Tibial nerve (tissue), 4 donors: ENCODE data around the gene RBM28. TPM values are rescaled to one million over a fixed set of nuclear protein-coding genes. Genes with fewer than 3 reads are reported as not detected.
A peak's percentile ranks its signal among the peaks of the same experiment; 100 is the strongest.

ENCODE experiments used
- DNase-seq, 2 donors: peaks; one replicate each; pipeline ENCODE4 v3.0.0-alpha.2; 2019; ENCODE audit warnings: low spot score in 2 of 2
- H3K27ac ChIP-seq, 4 donors: fragments of 200-600 bp; sonication (generic) in 3 of 4; one replicate each; pipeline ENCODE4 v1.5.1; 2017 to 2019; ENCODE audit warnings: mild to moderate bottlenecking in 1 of 4
- H3K27me3 ChIP-seq, 2 donors: fragments of 200-600 bp; sonication (generic) in 1 of 2; one replicate each; pipeline versions ENCODE4 v1.5.1 to v1.6.0; 2017 to 2019
- H3K36me3 ChIP-seq, 3 donors: fragments of 200-600 bp; sonication (generic); one replicate each; pipeline ENCODE4 v1.5.1; 2018 to 2019
- H3K4me1 ChIP-seq, 4 donors: fragments of 200-600 bp; sonication (generic) in 3 of 4; one replicate each; pipeline ENCODE4 v1.5.1; 2017 to 2019
- H3K4me3 ChIP-seq, 4 donors: fragments of 200-600 bp; sonication (generic) in 3 of 4; one replicate each; pipeline ENCODE4 v1.5.1; 2017 to 2019; ENCODE audit warnings: mild to moderate bottlenecking in 1 of 4, moderate library complexity in 1 of 4
- H3K9me3 ChIP-seq, 4 donors: fragments of 200-600 bp; sonication (generic) in 3 of 4; one replicate each; pipeline ENCODE4 v1.5.1; 2017 to 2019
- EP300 ChIP-seq, 2 donors: sonication (generic); formaldehyde crosslinking; IDR thresholded peaks; one replicate each; pipeline ENCODE4 v1.6.1; 2017; ENCODE audit warnings: antibody characterized with exemption in 2 of 2, mild to moderate bottlenecking in 1 of 2
- POLR2A ChIP-seq, 2 donors: fragments of 450-650 bp; IDR thresholded peaks; one replicate each; pipeline ENCODE4 v1.6.1; 2017; ENCODE audit warnings: antibody characterized with exemption in 2 of 2, mild to moderate bottlenecking in 2 of 2, moderate library complexity in 2 of 2
- WGBS, 2 donors: methylation state at CpG; one replicate each; pipeline ENCODE4 v1.1.5; 2018; 5-methylcytosine and 5-hydroxymethylcytosine counted together
- total RNA-seq, 4 donors: library from RNA; depleted of rRNA; stranded (reverse); fragments of >200 nt; gene quantifications; one replicate each; pipeline ENCODE4 v1.1.0, GENCODE V29; 2016
- TF ChIP-seq, protein P1 (sequence below), 5 experiments: fragments of 200-600 bp in 3 of 5; fragments of 450-650 bp in 2 of 5; sonication (generic) in 3 of 5; IDR thresholded peaks; one replicate each; pipeline ENCODE4 v1.5.1; 2016 to 2019; ENCODE audit warnings: antibody characterized with exemption in 5 of 5, mild to moderate bottlenecking in 3 of 5, moderate library complexity in 2 of 5

RBM28 gene
- total RNA-seq, 4 donors from 2014 or later, result 25.1 to 89.4 (median 51.0) TPM

DNA sequence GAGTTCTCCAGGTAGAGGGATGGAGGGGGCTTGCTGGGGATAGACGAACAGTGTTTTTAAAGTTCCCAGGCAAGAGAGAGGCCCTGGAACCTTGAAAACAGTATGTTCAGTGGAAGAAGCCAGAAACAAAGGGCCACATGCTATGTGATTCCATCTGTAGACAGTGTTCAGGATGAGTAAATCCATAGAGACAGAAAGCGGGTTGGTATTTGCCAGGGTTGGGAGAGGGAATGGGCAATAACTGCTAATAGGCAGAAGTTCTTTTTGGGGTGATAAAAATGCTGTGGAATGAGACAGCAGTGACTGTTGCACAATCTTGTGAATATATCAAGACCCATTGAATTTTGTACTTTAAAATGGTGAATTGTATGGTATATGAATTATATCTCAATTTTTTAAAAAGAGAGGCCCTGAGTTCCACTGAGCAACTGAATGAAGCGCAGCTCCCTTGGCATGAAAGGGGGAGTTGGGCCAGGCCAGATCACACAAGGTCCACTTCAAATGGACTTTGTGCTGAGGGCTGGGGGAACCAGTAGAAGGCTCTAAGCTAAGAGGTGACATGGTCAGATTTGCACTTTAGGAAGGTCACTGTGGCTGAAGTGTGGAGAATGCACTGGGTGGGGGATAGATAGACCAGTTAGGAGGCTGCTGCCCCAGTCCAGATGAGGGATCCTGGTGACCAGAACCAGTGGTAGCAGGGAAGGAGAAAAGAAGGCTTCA, 68.7 kb downstream of the RBM28 start:
- no peak overlapping the region for H3K27ac ChIP-seq
- peaks cover 0 to 20% (median 0%) of the 10 kb centered on the region in 3 donors for H3K36me3 ChIP-seq
- H3K27me3 ChIP-seq, result peaks cover 0 to 26% of the 10 kb centered on the region in 2 donors
- WGBS, 2 donors, result 37 to 45% methylated on average over 3 of the region's 3 CpGs
- H3K4me1 ChIP-seq, result peaks cover 0 to 18% (median 3%) of the 10 kb centered on the region in 4 donors
- no peak for DNase-seq
- no peak overlapping the region for H3K4me3 ChIP-seq
- peaks cover 0 to 5% (median under 1%) of the 10 kb centered on the region in 4 donors for H3K9me3 ChIP-seq
- TF ChIP-seq, protein P1, sequence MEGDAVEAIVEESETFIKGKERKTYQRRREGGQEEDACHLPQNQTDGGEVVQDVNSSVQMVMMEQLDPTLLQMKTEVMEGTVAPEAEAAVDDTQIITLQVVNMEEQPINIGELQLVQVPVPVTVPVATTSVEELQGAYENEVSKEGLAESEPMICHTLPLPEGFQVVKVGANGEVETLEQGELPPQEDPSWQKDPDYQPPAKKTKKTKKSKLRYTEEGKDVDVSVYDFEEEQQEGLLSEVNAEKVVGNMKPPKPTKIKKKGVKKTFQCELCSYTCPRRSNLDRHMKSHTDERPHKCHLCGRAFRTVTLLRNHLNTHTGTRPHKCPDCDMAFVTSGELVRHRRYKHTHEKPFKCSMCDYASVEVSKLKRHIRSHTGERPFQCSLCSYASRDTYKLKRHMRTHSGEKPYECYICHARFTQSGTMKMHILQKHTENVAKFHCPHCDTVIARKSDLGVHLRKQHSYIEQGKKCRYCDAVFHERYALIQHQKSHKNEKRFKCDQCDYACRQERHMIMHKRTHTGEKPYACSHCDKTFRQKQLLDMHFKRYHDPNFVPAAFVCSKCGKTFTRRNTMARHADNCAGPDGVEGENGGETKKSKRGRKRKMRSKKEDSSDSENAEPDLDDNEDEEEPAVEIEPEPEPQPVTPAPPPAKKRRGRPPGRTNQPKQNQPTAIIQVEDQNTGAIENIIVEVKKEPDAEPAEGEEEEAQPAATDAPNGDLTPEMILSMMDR (IDR thresholded peaks at IDR 0.05), result no peak
- TF ChIP-seq EP300 (IDR thresholded peaks at IDR 0.05) (no peak), POLR2A (IDR thresholded peaks at IDR 0.05) (no peak)

DNA sequence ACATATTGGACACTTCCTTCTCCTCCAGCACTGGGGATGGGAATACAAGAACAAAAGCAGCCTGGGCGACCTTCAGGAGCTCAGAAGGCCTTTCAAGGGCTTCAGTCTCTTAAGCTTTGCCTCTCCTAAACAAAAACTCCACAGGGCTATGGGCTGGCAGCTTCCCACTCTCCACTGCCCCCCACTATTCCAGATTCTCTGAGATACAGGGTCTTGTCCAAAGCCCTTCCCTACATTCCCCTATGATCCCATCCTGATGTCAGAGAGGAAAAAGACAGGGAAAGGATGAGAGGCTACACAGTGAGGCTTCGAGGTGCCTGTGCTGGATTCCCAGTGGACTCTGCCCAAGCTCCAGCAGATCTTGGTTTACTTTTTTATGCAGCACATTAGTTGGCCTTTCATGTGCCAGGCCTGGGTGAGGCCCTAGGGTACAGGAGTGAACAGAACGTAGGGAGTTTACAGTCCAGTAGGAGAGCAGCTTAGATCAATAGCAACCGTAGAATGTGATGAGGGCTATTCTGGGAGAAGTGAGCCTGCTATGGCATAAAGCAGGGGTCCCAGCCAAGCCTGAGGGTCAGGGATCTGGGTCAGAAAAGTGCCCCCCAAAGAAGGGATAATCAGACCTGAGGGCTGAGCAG, 69.3 kb downstream of the RBM28 start:
- WGBS, 2 donors, result 73 to 76% methylated on average over 4 of the region's 4 CpGs
- TF ChIP-seq POLR2A (IDR thresholded peaks at IDR 0.05), result no peak
- no peak for TF ChIP-seq EP300 (IDR thresholded peaks at IDR 0.05)
- TF ChIP-seq, protein P1 (IDR thresholded peaks at IDR 0.05), result no peak
- DNase-seq, result no peak

DNA sequence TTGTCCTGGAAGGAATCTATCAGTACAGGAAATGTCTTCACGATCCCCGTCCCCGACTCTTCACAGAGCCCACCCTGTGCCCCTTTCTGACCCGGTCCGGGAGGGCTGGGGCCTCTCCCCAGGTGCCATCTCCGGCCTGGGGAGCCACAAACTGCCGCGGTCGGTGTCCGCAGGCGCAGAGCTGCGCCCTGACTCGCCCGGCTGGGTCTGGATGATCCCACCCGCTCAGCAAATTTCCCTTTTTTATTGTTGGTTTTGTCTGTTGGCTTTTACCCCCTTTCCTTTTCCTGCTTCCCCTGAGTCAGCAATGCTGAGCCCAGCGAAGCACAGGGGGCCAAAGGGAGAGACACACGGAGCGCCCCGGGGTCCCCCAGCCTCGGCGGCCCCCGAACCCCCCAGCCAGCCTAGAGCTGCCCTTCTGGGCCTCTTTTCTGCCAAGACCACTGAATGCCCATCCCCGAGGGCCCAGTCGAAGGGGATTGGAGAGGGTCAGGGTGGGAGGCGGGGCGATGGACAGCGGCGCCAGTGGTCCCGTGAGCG, 71.7 kb downstream of the RBM28 start:
- peaks cover 0 to 26% (median 3%) of the 10 kb centered on the region in 4 donors for H3K4me1 ChIP-seq
- WGBS, 2 donors, result 9 to 19% methylated on average over 25 to 30 of the region's 30 CpGs
- no peak for DNase-seq
- peaks cover 0 to 54% of the 10 kb centered on the region in 2 donors for H3K27me3 ChIP-seq
- TF ChIP-seq POLR2A (IDR thresholded peaks at IDR 0.05) (no peak), EP300 (IDR thresholded peaks at IDR 0.05) (no peak)
- TF ChIP-seq, protein P1 (IDR thresholded peaks at IDR 0.05), result no peak
- no peak overlapping the region for H3K27ac ChIP-seq
- no peaks in the 10 kb centered on the region for H3K9me3 ChIP-seq
- H3K4me3 ChIP-seq, result peak overlapping the region in 2 of 4 donors; percentile 7 to 42
- H3K36me3 ChIP-seq, result no peaks in the 10 kb centered on the region

More for the DNA sequence above, 69.3 kb downstream of the RBM28 start:
- H3K4me1 ChIP-seq, result peaks cover 0 to 18% (median 3%) of the 10 kb centered on the region in 4 donors
- H3K27me3 ChIP-seq, result peaks cover 0 to 33% of the 10 kb centered on the region in 2 donors
- H3K36me3 ChIP-seq, result peaks cover 0 to 15% (median 0%) of the 10 kb centered on the region in 3 donors
- no peak overlapping the region for H3K27ac ChIP-seq
- H3K4me3 ChIP-seq, result no peak overlapping the region
- peaks cover 0 to 2% (median 0%) of the 10 kb centered on the region in 4 donors for H3K9me3 ChIP-seq

DNA sequence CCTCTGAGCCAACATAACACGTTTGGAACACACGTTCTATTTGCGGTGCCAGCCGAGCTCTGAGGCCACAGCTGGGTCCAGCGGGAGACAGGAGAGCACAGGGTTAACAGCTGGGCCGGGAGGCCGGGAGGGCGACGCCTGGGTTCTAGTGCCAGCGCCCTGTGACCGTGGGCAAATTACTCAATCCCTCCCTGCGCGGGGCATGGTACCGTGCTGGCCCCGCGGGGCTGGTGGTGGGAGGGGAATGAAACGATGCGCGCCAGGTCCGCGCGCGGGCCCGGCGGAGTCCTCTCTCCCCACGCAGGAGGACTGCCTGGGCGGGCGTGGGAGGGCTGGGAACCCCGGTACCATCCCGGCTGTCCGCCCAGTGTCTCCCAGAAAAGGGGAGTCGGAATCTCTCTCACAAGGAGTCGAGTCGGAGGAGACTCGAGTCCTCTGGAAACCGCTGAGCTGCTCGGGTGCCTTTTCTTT, 72.2 kb downstream of the RBM28 start:
- Histone ChIP-seq H3K4me1 (peaks cover 0 to 31% (median 3%) of the 10 kb centered on the region in 4 donors), H3K9me3 (no peaks in the 10 kb centered on the region), H3K27me3 (peaks cover 0 to 54% of the 10 kb centered on the region in 2 donors), H3K36me3 (no peaks in the 10 kb centered on the region), H3K27ac (no peak overlapping the region), H3K4me3 (peak overlapping the region in 2 of 4 donors; percentile 7 to 42)
- no peak for DNase-seq
- no peak for TF ChIP-seq EP300 (IDR thresholded peaks at IDR 0.05)
- TF ChIP-seq POLR2A (IDR thresholded peaks at IDR 0.05), result no peak
- TF ChIP-seq, protein P1 (IDR thresholded peaks at IDR 0.05), result no peak
- WGBS, 2 donors, result 0 to 4% methylated on average over 20 to 32 of the region's 37 CpGs
